Measurements from ENCODE around the gene LTBP1.

Gene LTBP1

GRCh38 chr2:33312355-33312754, 365.6 kb downstream of the LTBP1 start:
- H3K4me3 Mint-ChIP-seq, result no peak overlapping the region
- H3K36me3 Mint-ChIP-seq (ENCODE audit: low read depth), result no peaks in the 10 kb centered on the region
- peaks cover 8% of the 10 kb centered on the region for H3K4me1 Mint-ChIP-seq (ENCODE audit: low read depth)
- no peaks in the 10 kb centered on the region for H3K9me3 Mint-ChIP-seq
- H3K27ac Mint-ChIP-seq, result no peak overlapping the region
- peaks cover 8% of the 10 kb centered on the region for H3K27me3 Mint-ChIP-seq (ENCODE audit: low read depth)
- DNase-seq (ENCODE audit: low spot score), result no peak

- no peaks in the 10 kb centered on the region for H3K9me3 Mint-ChIP-seq
- H3K36me3 Mint-ChIP-seq (ENCODE audit: low read depth), result no peaks in the 10 kb centered on the region
- H3K27ac Mint-ChIP-seq, result no peak overlapping the region
- DNase-seq (ENCODE audit: low spot score), result no peak
- H3K4me3 Mint-ChIP-seq, result no peak overlapping the region
- peaks cover 8% of the 10 kb centered on the region for H3K27me3 Mint-ChIP-seq (ENCODE audit: low read depth)
- H3K4me1 Mint-ChIP-seq (ENCODE audit: low read depth), result peaks cover 8% of the 10 kb centered on the region
Measured at GRCh38 chr2:33313039-33313438, 366.3 kb downstream of the LTBP1 start.

- H3K27me3 Mint-ChIP-seq (ENCODE audit: low read depth), result peaks cover 8% of the 10 kb centered on the region
- DNase-seq (ENCODE audit: low spot score), result no peak
- no peaks in the 10 kb centered on the region for H3K9me3 Mint-ChIP-seq
- no peak overlapping the region for H3K27ac Mint-ChIP-seq
- H3K36me3 Mint-ChIP-seq (ENCODE audit: low read depth), result no peaks in the 10 kb centered on the region
- no peak overlapping the region for H3K4me3 Mint-ChIP-seq
- H3K4me1 Mint-ChIP-seq (ENCODE audit: low read depth), result peaks cover 8% of the 10 kb centered on the region
Measured at GRCh38 chr2:33314541-33314940, 367.8 kb downstream of the LTBP1 start.

- Mint-ChIP-seq H3K9me3 (no peaks in the 10 kb centered on the region), H3K27ac (no peak overlapping the region), H3K4me3 (no peak overlapping the region), H3K4me1 (ENCODE audit: low read depth) (peaks cover 17% of the 10 kb centered on the region), H3K36me3 (ENCODE audit: low read depth) (no peaks in the 10 kb centered on the region), H3K27me3 (ENCODE audit: low read depth) (peaks cover 8% of the 10 kb centered on the region)
- no peak for DNase-seq (ENCODE audit: low spot score)
Measured at GRCh38 chr2:33316328-33316727, 369.6 kb downstream of the LTBP1 start.

GRCh38 chr2:33317369-33318007, 370.7 kb downstream of the LTBP1 start:
- Mint-ChIP-seq H3K27ac (no peak overlapping the region), H3K4me1 (ENCODE audit: low read depth) (peaks cover 27% of the 10 kb centered on the region), H3K36me3 (ENCODE audit: low read depth) (no peaks in the 10 kb centered on the region), H3K9me3 (no peaks in the 10 kb centered on the region), H3K27me3 (ENCODE audit: low read depth) (peaks cover 4% of the 10 kb centered on the region), H3K4me3 (no peak overlapping the region)
- no peak for DNase-seq (ENCODE audit: low spot score)

GRCh38 chr2:33318456-33318855, 371.7 kb downstream of the LTBP1 start:
- Mint-ChIP-seq H3K4me1 (ENCODE audit: low read depth) (peaks cover 28% of the 10 kb centered on the region), H3K9me3 (no peaks in the 10 kb centered on the region), H3K4me3 (no peak overlapping the region), H3K36me3 (ENCODE audit: low read depth) (no peaks in the 10 kb centered on the region), H3K27me3 (ENCODE audit: low read depth) (peaks cover 4% of the 10 kb centered on the region), H3K27ac (no peak overlapping the region)
- DNase-seq (ENCODE audit: low spot score), result no peak

- Mint-ChIP-seq H3K4me3 (no peak overlapping the region), H3K27ac (peak overlapping the region; percentile 3)
- DNase-seq (ENCODE audit: low spot score), result no peak
Measured at GRCh38 chr2:33320573-33320972, 373.8 kb downstream of the LTBP1 start.

GRCh38 chr2:33321236-33321771, 374.6 kb downstream of the LTBP1 start:
- Mint-ChIP-seq H3K36me3 (ENCODE audit: low read depth) (no peaks in the 10 kb centered on the region), H3K27ac (peak overlapping the region; percentile 87), H3K9me3 (no peaks in the 10 kb centered on the region), H3K4me1 (ENCODE audit: low read depth) (peaks cover 31% of the 10 kb centered on the region), H3K27me3 (ENCODE audit: low read depth) (peaks cover 2% of the 10 kb centered on the region), H3K4me3 (peak overlapping the region; percentile 60)
- peak; percentile 73 for DNase-seq (ENCODE audit: low spot score)

More at GRCh38 chr2:33320573-33320972, 373.8 kb downstream of the LTBP1 start:
- H3K36me3 Mint-ChIP-seq (ENCODE audit: low read depth), result no peaks in the 10 kb centered on the region
- peaks cover 4% of the 10 kb centered on the region for H3K27me3 Mint-ChIP-seq (ENCODE audit: low read depth)
- H3K9me3 Mint-ChIP-seq, result no peaks in the 10 kb centered on the region
- H3K4me1 Mint-ChIP-seq (ENCODE audit: low read depth), result peaks cover 31% of the 10 kb centered on the region

GRCh38 chr2:33321876-33322483, 375.2 kb downstream of the LTBP1 start:
- no peaks in the 10 kb centered on the region for H3K36me3 Mint-ChIP-seq (ENCODE audit: low read depth)
- H3K9me3 Mint-ChIP-seq, result no peaks in the 10 kb centered on the region
- DNase-seq (ENCODE audit: low spot score), result peak; percentile 13
- H3K4me1 Mint-ChIP-seq (ENCODE audit: low read depth), result peaks cover 31% of the 10 kb centered on the region
- H3K27ac Mint-ChIP-seq, result peak overlapping the region; percentile 87
- peak overlapping the region; percentile 60 for H3K4me3 Mint-ChIP-seq
- no peaks in the 10 kb centered on the region for H3K27me3 Mint-ChIP-seq (ENCODE audit: low read depth)

GRCh38 chr2:33322612-33323011, 375.9 kb downstream of the LTBP1 start:
- Mint-ChIP-seq H3K27ac (peak overlapping the region; percentile 71), H3K36me3 (ENCODE audit: low read depth) (no peaks in the 10 kb centered on the region), H3K4me3 (peak overlapping the region; percentile 60), H3K4me1 (ENCODE audit: low read depth) (peaks cover 31% of the 10 kb centered on the region), H3K27me3 (ENCODE audit: low read depth) (no peaks in the 10 kb centered on the region), H3K9me3 (no peaks in the 10 kb centered on the region)
- no peak for DNase-seq (ENCODE audit: low spot score)

- peaks cover 31% of the 10 kb centered on the region for H3K4me1 Mint-ChIP-seq (ENCODE audit: low read depth)
- no peaks in the 10 kb centered on the region for H3K9me3 Mint-ChIP-seq
- no peak overlapping the region for H3K4me3 Mint-ChIP-seq
- no peak for DNase-seq (ENCODE audit: low spot score)
- H3K27ac Mint-ChIP-seq, result no peak overlapping the region
- no peaks in the 10 kb centered on the region for H3K27me3 Mint-ChIP-seq (ENCODE audit: low read depth)
- no peaks in the 10 kb centered on the region for H3K36me3 Mint-ChIP-seq (ENCODE audit: low read depth)
Measured at GRCh38 chr2:33323957-33324356, 377.2 kb downstream of the LTBP1 start.

- Mint-ChIP-seq H3K27ac (no peak overlapping the region), H3K4me3 (no peak overlapping the region), H3K27me3 (ENCODE audit: low read depth) (peaks cover 2% of the 10 kb centered on the region), H3K9me3 (no peaks in the 10 kb centered on the region), H3K36me3 (ENCODE audit: low read depth) (no peaks in the 10 kb centered on the region), H3K4me1 (ENCODE audit: low read depth) (peaks cover 23% of the 10 kb centered on the region)
- DNase-seq (ENCODE audit: low spot score), result no peak
Measured at GRCh38 chr2:33326100-33326499, 379.3 kb downstream of the LTBP1 start.

GRCh38 chr2:33333433-33333832, 386.7 kb downstream of the LTBP1 start:
- Mint-ChIP-seq H3K27ac (no peak overlapping the region), H3K4me1 (ENCODE audit: low read depth) (peaks cover 6% of the 10 kb centered on the region), H3K4me3 (no peak overlapping the region), H3K36me3 (ENCODE audit: low read depth) (peaks cover 2% of the 10 kb centered on the region), H3K27me3 (ENCODE audit: low read depth) (peaks cover 4% of the 10 kb centered on the region), H3K9me3 (peaks cover 15% of the 10 kb centered on the region)
- DNase-seq (ENCODE audit: low spot score), result no peak

- Mint-ChIP-seq H3K9me3 (peaks cover 15% of the 10 kb centered on the region), H3K4me3 (no peak overlapping the region)
- no peak for DNase-seq (ENCODE audit: low spot score)
Measured at GRCh38 chr2:33334083-33334482, 387.3 kb downstream of the LTBP1 start.

More at GRCh38 chr2:33334083-33334482, 387.3 kb downstream of the LTBP1 start:
- H3K36me3 Mint-ChIP-seq (ENCODE audit: low read depth), result peaks cover 2% of the 10 kb centered on the region
- no peak overlapping the region for H3K27ac Mint-ChIP-seq
- H3K4me1 Mint-ChIP-seq (ENCODE audit: low read depth), result peaks cover 6% of the 10 kb centered on the region
- H3K27me3 Mint-ChIP-seq (ENCODE audit: low read depth), result peaks cover 9% of the 10 kb centered on the region
